H9 (cell line): ENCODE data around the gene IFI27. TPM values are rescaled to one million over a fixed set of nuclear protein-coding genes. Genes with fewer than 3 reads are reported as not detected.

ENCODE experiments used
- DNase-seq: peaks from one replicate; pipeline ENCODE4 v3.0.0-alpha.2; 2017
- H2AFZ ChIP-seq: one replicate; pipeline ENCODE4 v1.6.1; 2013; ENCODE audit warnings: mild to moderate bottlenecking, low read length, control low read depth, moderate library complexity
- H2AK5ac ChIP-seq: 2 replicates; pipeline ENCODE4 v1.6.1; 2013; ENCODE audit warnings: low read length, control low read depth, mixed read lengths; ENCODE audit not compliant: insufficient read length
- H2BK120ac ChIP-seq: one replicate; pipeline ENCODE4 v1.6.1; 2013; ENCODE audit warnings: low read depth, mild to moderate bottlenecking, low read length, control low read depth, inconsistent platforms; ENCODE audit not compliant: poor library complexity, severe bottlenecking
- H2BK12ac ChIP-seq: 2 replicates; pipeline ENCODE4 v1.6.1; 2013; ENCODE audit warnings: low read length, control low read depth, mixed read lengths, low read depth; ENCODE audit not compliant: insufficient read length
- H2BK15ac ChIP-seq: 2 replicates; pipeline ENCODE4 v1.6.1; 2013; ENCODE audit warnings: low read depth, low read length, control low read depth
- H2BK20ac ChIP-seq: one replicate; pipeline ENCODE4 v1.6.1; 2013; ENCODE audit warnings: low read depth, mild to moderate bottlenecking, low read length, control low read depth, inconsistent platforms; ENCODE audit not compliant: poor library complexity, severe bottlenecking
- H2BK5ac ChIP-seq: 2 replicates; pipeline ENCODE4 v1.6.1; 2013; ENCODE audit warnings: low read length, control low read depth, mixed read lengths; ENCODE audit not compliant: insufficient read length
- H3K14ac ChIP-seq: 2 replicates; pipeline ENCODE4 v1.6.1; 2013; ENCODE audit warnings: low read length, control low read depth; ENCODE audit not compliant: insufficient read depth
- H3K18ac ChIP-seq: 2 replicates; pipeline ENCODE4 v1.6.1; 2013; ENCODE audit warnings: low read depth, mild to moderate bottlenecking, mixed read lengths, low read length, control low read depth; ENCODE audit not compliant: insufficient read length
- H3K23ac ChIP-seq: 2 replicates; pipeline ENCODE4 v1.6.1; 2013; ENCODE audit warnings: low read length, control low read depth, mixed read lengths, low read depth; ENCODE audit not compliant: insufficient read length
- H3K23me2 ChIP-seq: 2 replicates; pipeline ENCODE4 v1.6.1; 2013; ENCODE audit warnings: low read depth, mild to moderate bottlenecking, mixed read lengths, low read length, control low read depth; ENCODE audit not compliant: insufficient read length, poor library complexity, severe bottlenecking
- H3K27ac ChIP-seq: 2 replicates; pipeline ENCODE4 v1.5.1; 2013; ENCODE audit warnings: low read length, control low read depth, mixed read lengths, low read depth; ENCODE audit not compliant: insufficient read length
- H3K27me3 ChIP-seq: 2 replicates; pipeline ENCODE4 v1.6.1; 2013; ENCODE audit warnings: low read length, control low read depth, inconsistent platforms; ENCODE audit not compliant: insufficient read depth
- H3K4ac ChIP-seq: 2 replicates; pipeline ENCODE4 v1.6.1; 2013; ENCODE audit warnings: low read depth, mild to moderate bottlenecking, control low read depth, inconsistent platforms, low read length, moderate library complexity
- H3K4me1 ChIP-seq: 2 replicates; pipeline ENCODE4 v1.6.1; 2013; ENCODE audit warnings: low read length, control low read depth, inconsistent platforms; ENCODE audit not compliant: insufficient read depth
- H3K4me2 ChIP-seq: 2 replicates; pipeline ENCODE4 v1.6.1; 2013; ENCODE audit warnings: low read length, control low read depth, mixed read lengths; ENCODE audit not compliant: insufficient read length, insufficient read depth
- H3K56ac ChIP-seq: 2 replicates; pipeline ENCODE4 v1.6.1; 2013; ENCODE audit warnings: low read depth, mild to moderate bottlenecking, mixed read lengths, low read length, control low read depth; ENCODE audit not compliant: insufficient read length
- H3K79me1 ChIP-seq: 2 replicates; pipeline ENCODE4 v1.6.1; 2013; ENCODE audit warnings: low read depth, mild to moderate bottlenecking, moderate library complexity, low read length, control low read depth, inconsistent platforms; ENCODE audit not compliant: insufficient read depth, poor library complexity, severe bottlenecking
- H3K79me2 ChIP-seq: 2 replicates; pipeline ENCODE4 v1.6.1; 2013; ENCODE audit warnings: low read length, control low read depth, inconsistent platforms; ENCODE audit not compliant: insufficient read depth
- H3K9ac ChIP-seq: 2 replicates; pipeline ENCODE4 v1.6.1; 2013; ENCODE audit warnings: low read length, control low read depth, mixed read lengths; ENCODE audit not compliant: insufficient read length; ENCODE audit errors: extremely low read depth
- H3K9me3 ChIP-seq: one replicate; pipeline ENCODE4 v1.6.1; 2013; ENCODE audit warnings: low read depth, low read length, inconsistent platforms; ENCODE audit not compliant: control insufficient read depth
- H3T11ph ChIP-seq: one replicate; pipeline ENCODE4 v1.6.1; 2013; ENCODE audit warnings: mild to moderate bottlenecking, low read length, control low read depth, inconsistent platforms
- H4K20me1 ChIP-seq: one replicate; pipeline ENCODE4 v1.6.1; 2013; ENCODE audit not compliant: control insufficient read depth, insufficient read length, insufficient read depth
- H4K5ac ChIP-seq: 2 replicates; pipeline ENCODE4 v1.6.1; 2013; ENCODE audit warnings: low read depth, mild to moderate bottlenecking, mixed read lengths, low read length, control low read depth; ENCODE audit not compliant: insufficient read length
- H4K8ac ChIP-seq: replicated peaks from 2 replicates; pipeline ENCODE4 v1.6.1; 2013; ENCODE audit warnings: low read length, control low read depth, mixed read lengths, low read depth; ENCODE audit not compliant: insufficient read length
- H4K91ac ChIP-seq: 2 replicates; pipeline ENCODE4 v1.6.1; 2013; ENCODE audit warnings: low read depth, mild to moderate bottlenecking, moderate library complexity, mixed read lengths, low read length, control low read depth; ENCODE audit not compliant: insufficient read length
- H3K27ac Mint-ChIP-seq, 3 experiments: 2 replicates in 2 of 3; 3 replicates in 1 of 3; pipeline ENCODE4 v1.8.0; 2020 to 2021; ENCODE audit warnings: mixed read lengths in 3 of 3, mild to moderate bottlenecking in 1 of 3, moderate library complexity in 1 of 3
- H3K27me3 Mint-ChIP-seq: 2 replicates; pipeline ENCODE4 v1.8.0; 2021; ENCODE audit warnings: low read depth, mild to moderate bottlenecking, moderate library complexity, mixed read lengths
- H3K36me3 Mint-ChIP-seq, 3 experiments: 2 replicates in 2 of 3; 3 replicates in 1 of 3; pipeline ENCODE4 v1.8.0; 2020 to 2021; ENCODE audit warnings: low read depth in 3 of 3, mixed read lengths in 3 of 3; ENCODE audit not compliant: insufficient read depth in 1 of 3
- H3K4me1 Mint-ChIP-seq, 2 experiments: 2 replicates each; pipeline ENCODE4 v1.8.0; 2020; ENCODE audit warnings: mixed read lengths in 2 of 2
- H3K4me3 Mint-ChIP-seq, 2 experiments: 2 replicates in 1 of 2; 3 replicates in 1 of 2; pipeline ENCODE4 v1.8.0; 2020 to 2021; ENCODE audit warnings: mild to moderate bottlenecking in 2 of 2, mixed read lengths in 2 of 2, moderate library complexity in 1 of 2
- H3K9me3 Mint-ChIP-seq, 2 experiments: 2 replicates in 1 of 2; 3 replicates in 1 of 2; pipeline ENCODE4 v1.8.0; 2020; ENCODE audit warnings: mild to moderate bottlenecking in 2 of 2, mixed read lengths in 2 of 2, moderate library complexity in 1 of 2
- CTCF ChIP-seq: fragments of 200-600 bp; sonication (generic); conservative IDR thresholded peaks from 3 replicates; pipeline ENCODE4 v1.8.0; 2021; ENCODE audit warnings: antibody characterized with exemption, mild to moderate bottlenecking
- WGBS: extraction: QIAGEN DNeasy Blood & Tissue Kit; methylation state at CpG from one replicate; pipeline ENCODE4 v1.1.7; 2013; ENCODE audit warnings: missing lambda C conversion rate, low lambda C conversion rate, mixed read lengths; ENCODE audit not compliant: insufficient read length; ENCODE audit errors: extremely low coverage; 5-methylcytosine and 5-hydroxymethylcytosine counted together
- total RNA-seq: library from RNA; stranded (reverse); gene quantifications from 2 replicates; pipeline ENCODE4 v1.2.1, GENCODE V29; 2021

IFI27 gene
- total RNA-seq, 1 experiment from 2014 or later = 1.7 TPM

GRCh38 chr14:94113490-94113889 is 3.0 kb downstream of the IFI27 start:
- H3K9me3 Mint-ChIP-seq = no peaks in the 10 kb centered on the region
- no peak overlapping the region for H3K4ac ChIP-seq
- no peaks in the 10 kb centered on the region for H3K79me2 ChIP-seq
- H3K27ac Mint-ChIP-seq = peak overlapping the region in 1 of 3 experiments; percentile 96; a peak in 1 of 7 replicates
- no peak overlapping the region for H3K4me3 Mint-ChIP-seq
- H2BK20ac ChIP-seq = no peak overlapping the region
- no peak overlapping the region for H3K56ac ChIP-seq
- H2BK120ac ChIP-seq = no peak overlapping the region
- no peak overlapping the region for H2AFZ ChIP-seq
- H3K14ac ChIP-seq = no peak overlapping the region
- H3K36me3 Mint-ChIP-seq = no peaks in the 10 kb centered on the region; a peak in 1 of 7 replicates
- H3K27me3 ChIP-seq = no peaks in the 10 kb centered on the region
- H3K27me3 Mint-ChIP-seq = peaks cover 6% of the 10 kb centered on the region
- H3K4me1 ChIP-seq = no peaks in the 10 kb centered on the region
- H2BK12ac ChIP-seq = no peak overlapping the region
- no peak overlapping the region for H4K5ac ChIP-seq
- H3K23ac ChIP-seq = no peak overlapping the region
- H3T11ph ChIP-seq = no peak overlapping the region
- H3K79me1 ChIP-seq = no peaks in the 10 kb centered on the region
- no peak overlapping the region for H4K91ac ChIP-seq
- peaks cover 16 to 19% of the 10 kb centered on the region in 2 experiments for H3K4me1 Mint-ChIP-seq
- no peak overlapping the region for H3K27ac ChIP-seq
- no peak overlapping the region for H3K9ac ChIP-seq
- H4K20me1 ChIP-seq = no peaks in the 10 kb centered on the region
- H4K8ac ChIP-seq = no peak overlapping the region
- no peak for TF ChIP-seq CTCF
- peak; percentile 17 for DNase-seq
- H2BK5ac ChIP-seq = no peak overlapping the region
- H2AK5ac ChIP-seq = no peak overlapping the region
- no peak overlapping the region for H3K4me2 ChIP-seq
- no CpG with 5 or more reads among the region's 6 CpGs for WGBS
- H2BK15ac ChIP-seq = no peak overlapping the region
- no peaks in the 10 kb centered on the region for H3K23me2 ChIP-seq
- H3K9me3 ChIP-seq = no peaks in the 10 kb centered on the region
- no peak overlapping the region for H3K18ac ChIP-seq
